Measurements from ENCODE around the gene TMEM140.

- TF ChIP-seq CTCF (IDR thresholded peaks at IDR 0.05) (no peak), POLR2A (IDR thresholded peaks at IDR 0.05) (no peak)
These were observed 48.2 kb downstream of the TMEM140 start for GRCh38 chr7:135195968-135196629.
